ENCODE data around the gene TAS2R9. TPM values are rescaled to one million over a fixed set of nuclear protein-coding genes. Genes with fewer than 3 reads are reported as not detected.

Gene TAS2R9
- polyA plus RNA-seq, 1 donor = not detected

Other genes with a start within 250 kb of the TAS2R9 start
- 20.2 TPM for gene MAGOHB, start 196.6 kb downstream of the TAS2R9 start, polyA plus RNA-seq (ENCODE audit: insufficient read length)
- gene STYK1, start 136.1 kb downstream of the TAS2R9 start, polyA plus RNA-seq (ENCODE audit: insufficient read length) = 0.13 TPM
- 1,060 TPM for gene YBX3, start 86.8 kb downstream of the TAS2R9 start, polyA plus RNA-seq (ENCODE audit: insufficient read length)
- gene TAS2R7, start 7.5 kb downstream of the TAS2R9 start, polyA plus RNA-seq (ENCODE audit: insufficient read length) = not detected
- gene TAS2R8, start 2.9 kb downstream of the TAS2R9 start, polyA plus RNA-seq (ENCODE audit: insufficient read length) = not detected
- gene TAS2R10, start 16.2 kb upstream of the TAS2R9 start, polyA plus RNA-seq (ENCODE audit: insufficient read length) = 1.1 TPM
- gene PRR4, start 39.3 kb upstream of the TAS2R9 start, polyA plus RNA-seq (ENCODE audit: insufficient read length) = 4.1 TPM
- gene PRH1, start 74.1 kb upstream of the TAS2R9 start, polyA plus RNA-seq (ENCODE audit: insufficient read length) = 7.3 TPM
- gene TAS2R13, start 99.4 kb upstream of the TAS2R9 start, polyA plus RNA-seq (ENCODE audit: insufficient read length) = 0.11 TPM
- gene PRH2, start 119.1 kb upstream of the TAS2R9 start, polyA plus RNA-seq (ENCODE audit: insufficient read length) = 0.33 TPM
- gene TAS2R14, start 129.1 kb upstream of the TAS2R9 start, polyA plus RNA-seq (ENCODE audit: insufficient read length) = 3.5 TPM
- gene TAS2R50, start 176.7 kb upstream of the TAS2R9 start, polyA plus RNA-seq (ENCODE audit: insufficient read length) = not detected
- gene TAS2R20, start 188.1 kb upstream of the TAS2R9 start, polyA plus RNA-seq (ENCODE audit: insufficient read length) = 1.4 TPM
- 1.3 TPM for gene TAS2R19, start 212.5 kb upstream of the TAS2R9 start, polyA plus RNA-seq (ENCODE audit: insufficient read length)
- 0.73 TPM for gene TAS2R31, start 221.2 kb upstream of the TAS2R9 start, polyA plus RNA-seq (ENCODE audit: insufficient read length)

All from forelimb muscle (tissue), 1 donor.